Activated T-cell treated with anti-CD3 and anti-CD28 coated beads for 4 hours (primary cell): ENCODE results near the gene WWOX.
A peak's percentile ranks its signal among the peaks of the same experiment; 100 is the strongest.

Experiments used
- DNase-seq: peaks from one replicate; pipeline ENCODE4 v3.0.0-alpha.2; 2020

WWOX gene

DNA sequence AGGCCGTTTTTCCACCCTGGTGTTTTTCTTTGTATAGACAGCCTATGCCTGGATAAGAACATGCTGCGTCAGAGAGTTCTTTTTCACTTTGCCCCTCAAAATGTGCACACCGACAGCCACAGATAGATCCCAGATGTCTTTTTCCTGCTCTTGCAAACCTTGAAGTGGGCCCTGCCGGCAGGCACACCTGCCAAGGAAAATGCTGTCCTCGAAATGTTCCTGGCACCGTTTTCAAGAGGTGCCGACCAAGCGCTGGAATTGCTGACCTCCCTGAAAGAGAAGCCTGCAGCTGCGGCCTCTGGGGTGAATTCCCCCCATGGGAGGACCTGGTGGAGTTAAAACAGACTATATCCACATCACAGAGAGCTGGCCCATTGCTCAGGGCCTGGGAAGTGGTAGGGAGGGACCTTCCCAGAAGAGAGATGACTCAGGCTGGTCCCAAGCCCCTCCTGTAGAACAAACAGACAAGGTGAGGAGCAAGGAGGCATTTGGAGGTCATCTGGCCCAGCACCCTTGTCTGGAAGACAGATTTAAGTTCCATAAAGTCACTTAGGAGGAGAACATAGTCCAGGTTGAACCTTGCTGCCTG, 833.0 kb downstream of the WWOX start:
- DNase-seq = no peak

DNA sequence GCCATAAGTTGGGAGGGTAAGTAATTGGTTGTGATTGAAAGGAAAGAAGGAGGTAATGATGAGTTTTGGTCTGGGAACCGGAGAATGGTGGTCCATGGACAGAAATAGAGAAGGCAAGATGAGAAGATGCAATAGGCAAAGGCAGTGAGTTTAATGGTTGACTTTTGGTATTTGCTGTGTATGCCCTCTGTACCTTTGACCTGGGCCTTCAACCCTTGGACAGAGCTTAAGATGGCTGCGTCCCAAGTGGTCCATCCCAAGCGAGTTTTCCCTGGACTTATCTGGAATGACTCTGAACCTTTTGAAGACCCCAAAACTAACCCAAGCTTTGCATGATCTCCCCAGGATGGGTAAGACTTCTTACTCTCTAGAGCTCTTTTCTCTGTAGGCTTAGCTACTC, 836.6 kb downstream of the WWOX start:
- no peak for DNase-seq

DNA sequence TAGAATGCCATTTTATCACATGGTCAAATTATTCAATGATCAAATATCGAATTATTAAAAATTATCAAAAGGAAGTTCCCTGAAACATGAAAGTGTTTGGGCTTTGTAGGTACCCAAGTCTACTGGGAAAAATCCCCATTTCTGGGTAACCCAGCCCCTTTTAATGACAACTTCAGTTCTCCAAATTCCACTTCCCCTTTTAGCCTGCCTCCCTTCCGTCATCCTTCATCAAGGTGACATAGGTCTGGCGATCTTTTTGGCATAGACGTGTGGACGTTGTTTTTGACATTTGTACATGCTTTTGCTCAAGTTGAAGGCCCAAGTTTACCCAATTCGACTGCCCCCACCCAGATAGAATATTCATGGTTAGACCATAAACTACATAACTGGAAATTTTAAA, 840.1 kb downstream of the WWOX start:
- no peak for DNase-seq

DNA sequence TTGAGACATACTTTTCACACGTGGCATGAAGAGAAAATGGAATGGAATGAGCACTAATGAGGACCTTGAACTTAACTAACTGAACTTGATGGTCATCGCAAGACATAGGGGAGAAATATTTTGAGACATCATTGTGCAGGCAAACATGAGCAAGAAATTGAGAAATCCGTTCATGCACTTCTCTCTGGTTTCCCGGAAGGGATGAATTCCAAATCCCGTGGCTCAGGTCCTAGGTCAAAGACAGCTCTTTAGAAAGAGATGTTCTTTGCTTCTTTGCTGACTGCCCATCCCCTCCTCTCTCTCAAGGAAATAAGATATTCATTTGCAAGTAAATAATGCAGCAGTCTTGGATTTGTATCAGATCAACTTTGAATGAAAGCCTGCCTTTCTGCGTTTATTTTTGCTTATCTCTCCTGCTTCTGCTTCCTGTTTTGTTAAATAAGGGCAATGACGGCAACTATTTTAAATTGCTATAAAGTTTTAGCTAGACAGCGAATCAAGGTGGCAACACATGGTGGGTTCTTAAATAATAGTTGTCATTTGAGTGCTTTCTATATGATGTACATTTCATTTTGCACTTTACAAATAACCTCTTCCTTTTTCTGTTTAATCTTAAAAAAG, 843.3 kb downstream of the WWOX start:
- DNase-seq = no peak

DNA sequence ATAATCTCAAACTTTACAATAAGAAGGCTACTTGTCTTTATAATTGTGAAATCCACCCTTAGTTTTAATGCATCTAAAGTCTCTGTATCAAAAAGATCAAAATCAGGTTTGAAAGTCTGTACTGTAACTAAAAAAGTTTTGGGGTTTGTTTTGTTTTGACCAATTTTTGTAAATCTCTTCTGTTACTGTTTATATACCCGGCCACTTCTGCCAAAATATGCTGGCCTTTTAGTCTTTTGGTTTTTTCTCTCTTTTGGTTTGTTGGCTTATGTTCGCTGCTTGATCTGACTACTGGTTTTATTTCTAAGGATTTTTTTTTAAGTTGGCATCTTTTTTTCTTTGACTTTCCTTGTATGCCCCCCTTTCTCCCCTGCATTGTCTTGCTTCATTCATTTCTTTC, 845.9 kb downstream of the WWOX start:
- no peak for DNase-seq

DNA sequence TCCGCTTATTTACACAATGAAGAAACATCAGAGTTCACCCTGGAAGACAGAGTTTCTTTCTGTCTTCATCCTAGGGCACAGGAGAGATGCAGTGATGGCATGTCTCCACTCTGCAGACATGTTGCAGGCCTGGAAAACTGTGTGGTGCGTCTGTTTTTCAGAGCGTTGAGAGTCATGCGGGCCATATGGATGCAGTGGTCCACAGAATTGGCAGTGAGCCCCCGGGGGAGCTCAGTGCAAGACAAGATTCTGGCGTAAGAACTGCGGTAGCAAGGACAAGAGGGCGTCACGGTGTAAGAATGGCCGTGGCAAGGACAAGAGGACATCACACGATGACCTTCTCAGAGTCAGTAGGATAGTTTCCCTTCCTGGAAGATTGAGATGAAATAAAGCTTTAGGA, 847.1 kb downstream of the WWOX start:
- no peak for DNase-seq

DNA sequence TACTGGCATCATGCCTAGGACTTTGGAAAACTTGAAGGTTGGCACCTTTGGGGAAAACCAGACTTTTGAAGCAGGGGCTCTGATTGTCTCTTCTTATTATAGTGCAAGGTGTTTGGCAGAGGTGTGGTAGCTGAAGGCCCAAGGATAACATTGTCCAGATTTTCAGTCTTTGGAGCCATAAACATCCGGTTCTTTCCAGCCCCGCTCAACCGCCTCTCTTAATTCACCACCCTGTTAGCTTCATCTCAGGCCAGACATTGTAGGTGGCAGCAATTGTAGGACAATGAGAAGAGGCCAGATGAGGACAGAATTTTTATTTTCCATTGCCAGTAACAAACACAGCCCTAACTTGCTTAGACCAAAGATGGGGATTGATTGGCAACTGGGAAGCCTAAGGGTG, 851.3 kb downstream of the WWOX start:
- no peak for DNase-seq

DNA sequence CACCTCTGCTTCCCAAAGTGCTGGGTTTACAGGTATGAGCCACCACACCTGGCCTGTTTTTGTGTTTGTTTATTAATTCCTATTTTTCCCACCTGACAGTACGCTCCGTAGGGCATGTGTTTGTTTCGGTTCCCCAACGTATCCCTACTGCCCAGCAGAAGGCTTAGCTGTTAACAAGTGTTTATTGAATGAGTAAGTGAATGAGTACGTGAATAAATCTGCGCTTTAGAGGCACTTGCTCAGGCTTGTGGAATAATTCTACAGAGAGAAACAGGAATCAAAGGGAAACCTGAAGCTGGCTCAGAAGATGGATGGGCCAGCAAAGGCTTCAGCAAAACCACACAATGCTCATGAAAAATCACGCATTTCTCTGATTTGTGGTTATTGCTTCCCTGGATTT, 853.2 kb downstream of the WWOX start:
- DNase-seq = no peak

DNA sequence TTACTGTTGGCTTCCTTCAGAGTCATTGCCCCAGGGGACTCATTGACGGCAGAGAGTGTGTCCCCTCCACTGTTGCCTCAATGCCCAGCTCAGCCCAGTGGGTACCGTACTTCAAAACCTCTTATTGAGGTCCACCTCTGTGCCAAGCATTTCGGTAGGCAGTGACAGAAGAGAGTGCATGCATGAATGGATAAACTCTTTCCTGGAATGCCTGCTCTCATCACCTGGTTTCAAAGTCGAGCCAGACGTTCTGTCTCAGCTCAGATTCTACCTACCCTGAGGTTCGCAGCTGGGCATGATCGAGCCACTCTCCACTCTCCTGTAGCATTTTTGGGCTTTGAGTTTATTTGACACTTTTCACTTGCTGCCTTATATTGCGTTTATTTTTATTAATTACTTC, 854.1 kb downstream of the WWOX start:
- DNase-seq = no peak

DNA sequence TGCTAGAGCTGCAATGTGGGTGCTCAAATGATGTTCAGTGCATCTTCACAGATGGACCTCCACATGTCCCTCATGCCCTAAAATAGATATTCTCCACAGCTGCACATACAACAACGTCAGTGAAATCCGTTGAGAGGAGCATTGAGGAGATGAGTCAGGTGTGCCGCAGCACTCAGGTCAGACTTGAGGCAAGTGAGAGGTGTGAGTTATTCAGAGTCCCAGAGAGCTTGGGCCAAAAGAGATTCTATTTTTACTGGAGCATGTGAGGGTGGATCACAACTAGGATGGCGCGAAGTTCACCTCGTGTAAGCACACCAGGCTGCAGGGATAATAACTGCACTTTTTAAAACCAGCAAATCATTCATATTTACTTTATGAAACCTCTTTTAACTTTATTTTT, 855.8 kb downstream of the WWOX start:
- DNase-seq = no peak

DNA sequence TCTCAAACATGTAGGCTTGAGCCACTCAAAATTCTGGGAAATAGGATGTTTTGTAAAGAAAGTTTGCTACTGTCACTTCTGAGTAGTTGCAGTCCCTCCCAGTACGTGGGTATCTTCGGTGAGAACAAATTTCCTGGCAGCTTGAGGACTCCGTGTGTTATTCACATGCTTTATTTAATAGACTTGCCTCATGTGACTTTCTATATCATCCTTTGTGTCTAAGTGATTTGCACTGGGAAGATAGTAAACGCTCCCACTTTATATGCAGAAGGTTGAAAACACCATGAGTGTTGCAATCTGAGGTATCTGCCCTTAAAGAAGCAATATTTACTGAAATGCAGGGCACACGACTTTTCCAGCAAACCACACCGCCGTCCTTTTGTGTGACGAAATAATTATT, 857.4 kb downstream of the WWOX start:
- DNase-seq = no peak

DNA sequence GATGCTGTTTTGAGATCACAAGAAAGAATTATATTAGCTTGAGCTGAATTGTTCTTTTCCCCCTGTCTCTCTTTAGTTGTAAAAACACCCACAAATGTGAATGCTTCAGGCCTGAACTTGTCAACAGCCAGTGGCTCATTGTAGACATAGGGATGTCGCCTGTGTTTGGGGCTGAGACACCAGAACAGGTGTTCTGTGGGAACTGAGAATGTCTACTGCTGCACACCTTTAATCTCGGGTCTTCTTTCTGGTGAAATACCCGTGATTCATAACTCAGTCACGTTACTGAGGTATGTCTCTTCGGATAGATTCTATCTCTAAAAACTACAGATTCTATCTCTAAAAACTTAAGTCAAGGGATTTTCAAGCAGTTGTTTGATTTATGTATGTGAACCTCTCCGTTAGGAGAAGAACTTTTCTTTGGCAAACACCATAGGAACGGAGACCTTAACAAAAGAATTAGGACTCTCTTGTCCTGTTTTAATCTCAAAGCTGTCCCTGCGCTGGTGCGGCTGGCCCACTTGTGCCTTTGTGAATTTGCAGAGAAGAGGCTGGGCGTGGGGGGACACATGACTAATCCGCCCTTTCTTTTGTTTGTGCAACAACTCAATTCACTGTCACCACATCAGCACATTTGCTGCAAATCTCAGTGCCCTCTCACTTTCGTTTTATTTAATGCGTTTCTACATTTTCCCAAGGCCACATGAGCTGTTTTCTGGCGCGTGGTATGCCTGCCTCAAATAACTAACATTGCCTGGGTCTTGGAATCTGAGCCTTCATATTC, 858.1 kb downstream of the WWOX start:
- peak; percentile 9 for DNase-seq

DNA sequence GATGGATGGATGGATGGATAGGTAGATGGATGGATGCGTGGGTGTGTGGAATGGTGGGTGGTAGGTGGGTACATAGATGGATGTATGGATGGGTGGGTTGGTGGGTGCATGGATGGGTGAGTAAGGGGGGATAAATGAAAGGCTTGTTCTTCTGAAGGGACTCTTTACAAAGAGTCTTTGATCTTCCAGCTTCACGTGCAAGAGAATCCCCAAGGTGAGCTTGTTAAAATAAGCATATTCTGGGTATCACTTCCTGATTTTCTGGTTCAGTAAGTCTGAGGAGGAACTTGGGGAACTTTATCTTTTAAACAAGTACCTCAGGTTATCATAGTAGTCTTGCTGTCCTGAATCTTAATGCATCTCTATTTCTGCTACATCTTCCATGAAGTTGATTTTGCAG, 862.0 kb downstream of the WWOX start:
- no peak for DNase-seq

DNA sequence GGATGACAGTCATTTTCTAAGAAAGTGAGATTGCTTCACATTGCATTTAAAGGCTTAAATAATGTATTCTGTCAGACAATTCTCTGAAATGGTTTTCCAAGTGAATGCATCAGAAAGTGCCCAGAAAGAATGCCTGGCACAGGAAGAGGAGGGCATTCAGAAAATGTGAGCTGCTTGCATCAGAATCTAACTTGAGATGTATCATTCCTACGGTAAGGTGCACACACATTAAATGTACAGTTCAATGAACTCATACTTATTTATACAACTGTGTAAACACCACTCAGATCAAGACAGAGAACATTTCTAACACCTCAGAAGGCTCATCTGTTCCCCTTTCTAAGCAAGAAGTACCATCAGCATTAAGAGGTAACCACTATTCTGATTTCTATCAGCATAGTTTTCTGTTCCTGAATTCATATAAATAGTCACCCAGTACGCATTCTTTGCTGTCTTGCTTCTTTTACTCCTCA, 863.0 kb downstream of the WWOX start:
- DNase-seq = no peak

DNA sequence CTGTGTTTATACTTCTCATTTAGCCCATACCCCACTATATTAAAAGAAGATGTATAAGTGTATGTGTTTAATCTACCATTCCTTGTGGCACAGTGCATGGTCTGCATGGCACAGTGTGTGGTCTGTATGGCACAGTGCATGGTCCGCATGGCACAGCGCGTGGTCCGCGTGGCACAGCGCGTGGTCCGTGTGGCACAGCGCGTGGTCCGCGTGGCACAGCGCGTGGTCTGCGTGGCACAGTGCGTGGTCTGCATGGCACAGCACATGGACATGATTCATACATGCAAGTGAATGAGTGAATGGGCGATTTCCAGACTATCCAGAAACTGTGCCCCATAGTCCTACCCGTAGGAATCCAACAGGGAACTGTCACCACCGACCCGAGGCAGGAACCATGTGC, 868.5 kb downstream of the WWOX start:
- DNase-seq = no peak

DNA sequence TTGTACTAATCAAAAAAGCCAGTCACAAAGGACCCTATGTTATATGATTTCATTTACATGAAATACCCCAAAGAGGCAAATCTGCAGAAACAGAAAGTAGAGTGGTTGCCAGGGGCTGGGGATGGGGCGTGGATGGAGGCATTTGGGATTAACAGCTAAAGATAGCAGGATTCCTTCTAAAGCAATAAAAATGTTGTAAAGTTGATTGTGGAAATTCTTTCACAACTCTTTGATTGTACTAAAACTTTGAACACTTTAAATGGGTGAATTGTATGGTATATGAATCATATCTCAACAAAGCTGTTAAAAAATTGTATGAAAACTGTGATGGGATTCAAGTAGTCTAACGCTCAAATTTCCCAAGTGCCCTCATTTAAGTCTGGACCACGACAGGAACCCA, 870.3 kb downstream of the WWOX start:
- DNase-seq = no peak

DNA sequence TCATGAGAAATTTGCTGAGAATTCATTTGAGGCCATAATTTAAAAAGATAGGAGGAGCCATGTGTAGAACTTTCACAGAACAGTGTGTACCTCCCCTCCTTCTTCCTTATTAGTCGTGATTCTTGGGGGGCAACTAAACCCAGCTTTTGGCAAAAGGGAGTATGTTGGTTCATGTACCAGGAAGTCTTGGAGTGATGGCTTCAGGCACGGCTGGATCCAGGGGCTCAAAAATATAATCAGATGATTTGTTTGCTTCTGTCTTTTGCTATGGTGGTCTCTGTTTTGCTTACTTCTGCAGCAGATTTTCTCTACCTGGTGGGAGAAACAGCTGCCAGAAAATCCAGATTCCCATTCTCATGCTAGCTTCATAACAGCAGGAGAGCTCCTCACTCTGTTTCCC, 871.2 kb downstream of the WWOX start:
- no peak for DNase-seq

DNA sequence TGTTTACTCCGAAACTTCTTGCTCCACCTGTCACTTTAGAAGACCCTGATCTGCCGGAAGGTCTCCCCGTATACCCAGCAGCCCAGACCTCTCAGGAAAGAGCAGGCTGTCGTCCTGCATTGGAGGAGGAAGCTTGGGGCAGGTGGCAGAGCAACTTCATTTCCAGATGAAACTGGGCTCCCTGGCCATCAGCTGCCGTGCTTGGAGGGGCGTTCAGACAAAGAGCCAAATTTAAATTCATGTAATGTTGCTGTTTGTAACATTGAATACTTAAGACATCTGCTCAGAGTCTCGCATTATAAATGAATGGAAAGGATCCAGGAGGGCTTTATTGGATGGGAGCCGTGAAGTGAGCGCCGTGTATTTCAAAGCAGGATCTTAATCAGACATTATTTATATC, 872.6 kb downstream of the WWOX start:
- no peak for DNase-seq

DNA sequence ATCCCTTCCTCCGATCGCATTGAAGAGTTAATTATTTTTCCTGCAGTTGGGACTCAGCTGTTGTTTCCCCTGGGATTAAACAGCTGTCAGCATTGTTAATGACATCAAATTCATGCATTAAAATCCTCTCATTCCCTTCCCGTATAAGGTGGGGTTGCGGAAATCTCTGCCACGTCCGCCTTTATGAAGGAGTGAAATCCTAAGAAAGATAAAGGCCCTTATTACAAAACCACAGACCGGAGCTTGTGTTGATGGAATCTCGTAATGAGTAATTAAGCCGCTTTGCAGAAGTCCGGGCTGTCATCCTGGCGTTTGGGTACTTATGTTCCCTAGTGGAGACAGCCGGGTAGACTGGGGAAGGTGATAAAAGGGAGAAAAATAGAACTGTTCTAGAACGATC, 873.5 kb downstream of the WWOX start:
- DNase-seq = no peak

DNA sequence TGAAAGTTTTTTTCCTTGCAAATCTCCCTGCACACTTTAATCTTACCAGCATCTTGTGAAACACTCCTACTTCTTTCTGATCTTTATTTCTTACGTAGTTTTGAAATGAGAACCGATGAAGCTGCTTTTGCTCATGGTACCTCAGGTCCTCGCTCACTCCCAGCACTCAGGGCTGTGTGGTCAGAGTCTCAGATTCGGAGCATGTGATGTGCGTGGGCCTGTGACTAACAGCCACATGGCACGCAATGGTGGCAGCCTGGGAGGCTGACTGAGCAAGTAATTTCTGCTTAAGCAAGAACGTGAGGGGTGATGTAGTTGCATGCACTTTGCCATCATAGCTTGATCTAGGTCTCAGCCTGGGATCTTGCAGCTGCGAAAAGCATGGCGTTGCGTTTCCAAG, 876.8 kb downstream of the WWOX start:
- DNase-seq = no peak

DNA sequence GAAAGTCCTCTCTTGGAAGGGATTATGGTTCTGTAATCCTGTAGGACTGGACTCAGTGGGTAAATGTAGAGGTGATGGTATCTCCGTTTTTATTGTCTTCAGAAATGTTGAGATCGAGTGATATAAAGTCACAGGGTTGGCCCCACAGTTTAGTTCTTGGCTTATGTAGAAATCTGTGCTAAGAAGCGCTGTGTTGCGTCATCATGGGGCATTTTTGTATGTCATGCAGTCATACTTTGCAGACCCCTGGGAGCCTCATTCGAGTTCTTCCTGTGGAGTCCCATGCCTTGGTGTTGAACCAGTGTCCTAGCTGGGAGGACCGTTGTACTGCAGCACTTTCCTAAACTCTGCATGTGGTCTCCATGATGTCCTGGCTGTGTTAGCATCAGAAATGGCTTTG, 881.4 kb downstream of the WWOX start:
- DNase-seq = no peak

DNA sequence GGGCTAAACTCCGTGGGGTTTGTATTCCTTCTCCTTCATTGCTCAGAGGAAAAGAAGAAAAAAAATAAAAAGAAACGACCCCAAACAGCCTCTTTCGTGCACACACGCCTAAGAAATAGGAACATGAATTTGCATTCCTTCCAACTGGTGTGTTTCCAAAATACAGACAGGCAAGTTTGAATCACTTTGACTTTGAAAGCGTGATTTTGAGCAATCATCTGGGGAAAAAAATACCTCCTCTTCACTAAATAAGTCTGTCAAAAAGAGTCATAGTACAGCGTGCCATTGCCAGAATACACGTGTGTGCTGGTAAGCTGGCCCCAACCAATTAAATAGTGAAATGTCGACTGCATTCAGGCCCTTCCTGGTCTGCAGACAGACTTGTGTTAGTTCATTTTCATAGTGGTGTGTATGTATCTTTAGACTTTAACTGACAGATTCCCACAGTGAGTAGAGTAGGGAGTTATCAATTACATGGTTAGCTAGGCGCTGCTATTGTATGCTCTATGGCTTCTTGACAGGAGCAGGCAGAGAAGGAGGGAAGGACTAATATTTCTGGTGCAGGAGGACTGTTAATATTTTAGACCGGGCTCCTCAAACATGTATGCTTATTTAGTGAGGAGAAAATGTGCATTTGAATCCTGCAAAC, 882.8 kb downstream of the WWOX start:
- DNase-seq = no peak

DNA sequence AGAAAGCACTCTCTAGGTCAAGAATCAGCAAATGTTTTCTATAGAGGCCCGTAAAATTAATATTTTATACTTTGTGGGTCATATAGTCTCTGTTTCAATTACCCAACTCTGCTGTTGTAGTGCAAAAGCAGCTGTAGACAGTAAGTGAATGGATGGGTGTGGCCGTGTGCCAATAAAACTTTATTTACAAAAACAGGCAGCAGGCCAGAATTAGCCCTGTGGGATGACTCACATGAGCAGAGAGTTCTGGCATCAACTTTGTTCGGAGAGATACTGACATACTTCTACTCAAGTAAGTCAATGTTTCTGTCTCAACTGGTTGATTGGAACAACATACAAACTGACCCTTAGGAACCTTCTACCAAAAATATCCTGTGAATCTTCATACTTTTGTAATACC, 884.9 kb downstream of the WWOX start:
- no peak for DNase-seq

DNA sequence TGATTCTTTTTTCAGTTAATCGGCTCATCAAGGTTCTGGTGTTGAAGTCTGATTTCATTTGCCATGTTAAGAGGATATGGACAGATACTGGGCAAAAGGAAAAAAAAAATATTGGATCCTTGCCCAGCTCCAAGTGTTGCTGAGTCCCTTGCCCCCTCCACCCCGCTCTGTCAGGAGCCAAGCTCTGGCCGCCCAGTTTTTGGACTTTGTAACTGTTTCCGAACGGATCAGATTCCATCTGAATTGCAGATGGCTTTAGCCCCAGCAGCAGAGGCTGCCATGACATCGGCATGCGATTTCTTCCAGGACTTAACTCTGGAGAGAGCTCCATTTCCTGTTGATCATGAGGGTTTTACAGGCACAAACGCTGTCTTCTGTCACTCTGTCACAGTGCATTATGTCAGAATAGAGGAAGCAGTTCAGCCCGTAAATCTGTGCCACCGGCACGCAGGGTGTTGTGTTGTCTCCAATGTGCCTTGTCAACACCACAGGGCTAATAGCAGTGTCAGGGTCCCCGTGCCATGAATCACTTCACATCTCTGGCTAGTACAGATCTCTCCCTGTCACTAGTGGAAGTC, 885.5 kb downstream of the WWOX start:
- DNase-seq = no peak
